GM19463 (cell line): ENCODE data around the gene SARNP.

Experiments
- ATAC-seq: cut with Tn5 transposase; IDR thresholded peaks from one replicate; pipeline ENCODE4 v1.9.1; 2021; ENCODE audit warnings: mild to moderate bottlenecking, moderate library complexity; ENCODE audit not compliant: unreplicated experiment

The SARNP gene

GRCh38 chr12:55712700-55713415 lies 104.7 kb downstream of the SARNP start:
- ATAC-seq: no peak

- ATAC-seq: no peak
Measured at GRCh38 chr12:55711786-55712553, 105.6 kb downstream of the SARNP start.

- ATAC-seq: no peak
Measured at GRCh38 chr12:55708695-55709233, 108.8 kb downstream of the SARNP start.

- peak; percentile 81 for ATAC-seq
Measured at GRCh38 chr12:55707841-55708694, 109.5 kb downstream of the SARNP start, which contains the start of gene ITGA7. ITGA7 (minus strand) TSS chr12:55707904; CDS start chr12:55707682, 222 bp downstream.
